ENCODE measurements around the gene PKP2. TPM values are rescaled to one million over a fixed set of nuclear protein-coding genes. Genes with fewer than 3 reads are reported as not detected.

Gene PKP2
- total RNA-seq: 10 to 100 TPM in 2 of 6 donors, 1 to 10 TPM in 4; 2.5 to 14.8 (median 5.5) TPM

DNA sequence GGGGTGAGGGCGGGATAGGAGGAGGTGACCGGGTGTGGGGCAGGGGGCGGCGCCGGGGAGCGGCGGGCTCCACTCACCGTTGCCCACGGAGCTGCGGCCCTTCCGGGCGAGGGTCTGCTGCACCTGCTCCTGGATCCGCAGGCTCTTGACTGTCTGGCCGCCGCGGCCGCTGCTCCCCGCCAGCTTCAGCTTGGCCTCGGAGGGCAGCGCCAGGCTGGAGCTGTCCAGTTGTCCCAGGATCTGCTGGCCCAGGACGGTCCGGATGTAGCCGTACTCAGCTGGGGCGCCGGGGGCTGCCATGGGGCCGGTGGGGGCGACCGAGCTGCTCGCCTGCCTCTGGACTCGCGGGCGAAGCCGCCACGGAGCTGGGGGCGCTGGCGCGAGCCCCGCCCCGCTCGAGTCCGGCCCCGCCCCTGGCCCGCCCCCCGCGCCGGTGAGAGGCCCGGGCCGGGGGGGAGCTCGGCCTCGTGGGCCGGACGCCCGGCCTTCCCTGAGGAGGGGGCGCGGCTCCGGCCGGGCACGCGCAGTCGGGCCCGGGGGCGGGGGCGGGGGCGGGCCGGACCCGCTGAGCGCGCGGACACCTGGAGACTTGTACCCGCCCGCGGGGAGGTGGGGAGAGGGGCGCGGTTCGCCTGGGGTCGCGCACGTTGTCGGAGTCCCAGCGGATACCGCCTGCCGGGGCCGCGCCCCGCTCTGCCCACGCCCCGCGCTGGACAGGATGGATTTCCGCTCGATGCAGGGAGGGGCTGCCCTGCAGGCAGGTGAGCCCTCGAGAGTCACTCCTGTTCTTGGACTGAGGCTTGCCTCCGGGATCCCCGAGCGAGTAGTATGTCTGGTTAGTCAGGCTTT, at the start of gene PKP2:
Gene PKP2, minus strand, starts transcription at position 346 of the 849 bp plus-strand sequence. Its CDS starts 46 bp downstream, at position 300.
- peak in 1 of 2 donors; percentile 54 for TF ChIP-seq POLR2AphosphoS5 (IDR thresholded peaks at IDR 0.05)
- TF ChIP-seq EP300 (IDR thresholded peaks at IDR 0.05): no peak
- Histone ChIP-seq H3K27ac (peak within 1 kb of the TSS; percentile 30 to 68 (median 50)), H3K4me1 (peaks cover 13 to 33% (median 23%) of the 10 kb centered on the region in 4 donors), H3K27me3 (peaks cover 0 to 7% (median 0%) of the 10 kb centered on the region in 4 donors), H3K9me3 (no peaks in the 10 kb centered on the region), H3K36me3 (no peaks in the 10 kb centered on the region), H3K4me3 (peak within 1 kb of the TSS; percentile 39 to 73 (median 60))
- ATAC-seq (ENCODE audit: low FRiP score in 2 of 2): peak; percentile 86 to 87
- WGBS, 2 donors: 0% methylated on average over 4 to 21 of the region's 94 CpGs
- peak; percentile 88 to 90 for DNase-seq

GRCh38 chr12:32944195-32944594, 47.6 kb upstream of the PKP2 start:
- no peaks in the 10 kb centered on the region for H3K9me3 ChIP-seq
- H3K4me3 ChIP-seq: no peak overlapping the region
- H3K4me1 ChIP-seq: no peaks in the 10 kb centered on the region
- no peak for TF ChIP-seq POLR2A (IDR thresholded peaks at IDR 0.05)
- TF ChIP-seq EP300 (IDR thresholded peaks at IDR 0.05): no peak
- no peak for TF ChIP-seq CTCF (IDR thresholded peaks at IDR 0.05)
- no peaks in the 10 kb centered on the region for H3K27me3 ChIP-seq
- no peaks in the 10 kb centered on the region for H3K36me3 ChIP-seq
- no peak for ATAC-seq (ENCODE audit: low FRiP score in 2 of 2)
- no peak for DNase-seq
- 80 to 81% methylated on average over 6 of the region's 6 CpGs for WGBS, 2 donors
- H3K27ac ChIP-seq: no peak overlapping the region

GRCh38 chr12:32939801-32940200, 43.2 kb upstream of the PKP2 start:
- DNase-seq (no peak), ATAC-seq (ENCODE audit: low FRiP score in 2 of 2) (no peak)
- TF ChIP-seq EP300 (IDR thresholded peaks at IDR 0.05) (no peak), POLR2A (IDR thresholded peaks at IDR 0.05) (no peak), POLR2AphosphoS5 (IDR thresholded peaks at IDR 0.05) (no peak), CTCF (IDR thresholded peaks at IDR 0.05) (no peak)
- H3K9me3 ChIP-seq: no peaks in the 10 kb centered on the region
- no peaks in the 10 kb centered on the region for H3K4me1 ChIP-seq
- H3K27me3 ChIP-seq: no peaks in the 10 kb centered on the region
- no peaks in the 10 kb centered on the region for H3K36me3 ChIP-seq
- WGBS, 2 donors: 61 to 75% methylated on average over 3 of the region's 3 CpGs
- H3K4me3 ChIP-seq: no peak overlapping the region
- H3K27ac ChIP-seq: no peak overlapping the region

GRCh38 chr12:32926963-32927362, 30.4 kb upstream of the PKP2 start:
- no peaks in the 10 kb centered on the region for H3K9me3 ChIP-seq
- H3K27me3 ChIP-seq: no peaks in the 10 kb centered on the region
- DNase-seq: no peak
- no peaks in the 10 kb centered on the region for H3K4me1 ChIP-seq
- ATAC-seq (ENCODE audit: low FRiP score in 2 of 2): no peak
- WGBS, 2 donors: 94 to 96% methylated on average over 4 of the region's 4 CpGs
- no peak overlapping the region for H3K4me3 ChIP-seq
- no peaks in the 10 kb centered on the region for H3K36me3 ChIP-seq
- H3K27ac ChIP-seq: no peak overlapping the region
- TF ChIP-seq POLR2A (IDR thresholded peaks at IDR 0.05) (no peak), POLR2AphosphoS5 (IDR thresholded peaks at IDR 0.05) (no peak), EP300 (IDR thresholded peaks at IDR 0.05) (no peak)

DNA sequence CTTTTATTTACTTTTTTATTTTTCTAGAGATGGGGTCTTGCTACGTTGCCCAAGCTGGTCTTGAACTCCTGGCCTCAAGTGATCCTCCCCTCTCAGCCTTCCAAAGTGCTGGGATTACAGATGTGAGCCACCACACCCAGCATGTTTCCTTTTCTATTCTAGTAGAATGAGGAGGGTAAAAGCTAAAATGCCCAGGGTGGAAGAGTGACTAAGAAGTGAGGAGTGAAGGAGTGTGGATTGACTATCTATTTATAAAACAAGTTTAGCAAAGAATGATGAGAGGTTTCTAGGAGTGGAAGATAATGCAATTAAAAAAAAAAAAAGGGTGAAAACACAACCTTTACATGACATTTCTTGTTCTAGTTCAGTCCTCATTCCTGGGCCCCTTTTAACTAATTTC, 29.8 kb upstream of the PKP2 start:
- no peaks in the 10 kb centered on the region for H3K36me3 ChIP-seq
- ATAC-seq (ENCODE audit: low FRiP score in 2 of 2): no peak
- 88 to 90% methylated on average over 1 of the region's 1 CpG for WGBS, 2 donors

More for the DNA sequence above, 29.8 kb upstream of the PKP2 start:
- DNase-seq: no peak
- Histone ChIP-seq H3K4me1 (no peaks in the 10 kb centered on the region), H3K9me3 (no peaks in the 10 kb centered on the region), H3K27me3 (no peaks in the 10 kb centered on the region), H3K4me3 (no peak overlapping the region), H3K27ac (no peak overlapping the region)
- TF ChIP-seq EP300 (IDR thresholded peaks at IDR 0.05): no peak
- no peak for TF ChIP-seq POLR2A (IDR thresholded peaks at IDR 0.05)
- TF ChIP-seq CTCF (IDR thresholded peaks at IDR 0.05): no peak
